Left lung (tissue), 10 donors: ENCODE results near the gene C1orf35. TPM values are rescaled to one million over a fixed set of nuclear protein-coding genes. Genes with fewer than 3 reads are reported as not detected.

ENCODE experiments used
- ATAC-seq: fragments of 200-7000 bp; cut with Tn5 transposase; one replicate; pipeline ENCODE4 v1.9.1; 2020; ENCODE audit warnings: moderate library complexity
- DNase-seq, 4 donors: peaks; one replicate each; pipeline ENCODE4 v3.0.0-alpha.2; 2013 to 2020
- H3K27ac ChIP-seq, 2 donors: fragments of 200-600 bp; sonication (generic) in 1 of 2; one replicate each; pipeline versions ENCODE4 v1.5.0 to v1.8.0; 2020 to 2021
- H3K27me3 ChIP-seq, 2 donors: fragments of 200-600 bp; sonication (generic) in 1 of 2; one replicate each; pipeline versions ENCODE4 v1.5.0 to v1.8.0; 2020 to 2021
- H3K36me3 ChIP-seq, 2 donors: fragments of 200-600 bp; sonication (generic) in 1 of 2; one replicate each; pipeline versions ENCODE4 v1.5.0 to v1.8.0; 2020 to 2021
- H3K4me1 ChIP-seq, 2 donors: fragments of 200-600 bp; one replicate each; pipeline ENCODE4 v1.8.0; 2021
- H3K4me3 ChIP-seq, 2 donors: fragments of 200-600 bp; sonication (generic) in 1 of 2; one replicate each; pipeline versions ENCODE4 v1.5.0 to v1.8.0; 2020 to 2021; ENCODE audit warnings: mild to moderate bottlenecking in 1 of 2
- H3K9me3 ChIP-seq, 2 donors: fragments of 200-600 bp; sonication (generic) in 1 of 2; one replicate each; pipeline versions ENCODE4 v1.5.0 to v1.8.0; 2020 to 2021
- intact Hi-C, 2 donors: fragments of 100-400 bp; cut with DNase I; formaldehyde crosslinking; loops; one replicate each; pipeline versions ENCODE4 v1.11.2 to v1.14.2; 2022
- polyA plus RNA-seq, 6 donors: library from polyadenylated mRNA; unstranded; fragments of 120-200 nt; gene quantifications; one replicate each; pipeline ENCODE4 v1.2.1, GENCODE V29; 2013; ENCODE audit not compliant: insufficient read length in 6 of 6
- total RNA-seq, 2 donors: library from RNA; stranded (reverse); fragmentation: NEBNext Ultra II Directional; extraction: Animal tissue kit (Norgen Biotek cat#: 25700); gene quantifications; one replicate each; pipeline ENCODE4 v1.2.1, GENCODE V29; 2021
- TF ChIP-seq, protein P1 (sequence below), 2 donors: fragments of 200-600 bp; sonication (generic) in 1 of 2; IDR thresholded peaks; one replicate each; pipeline versions ENCODE4 v1.5.0 to v1.8.0; 2021; ENCODE audit warnings: antibody characterized with exemption in 2 of 2
- donor health status: DM: no; HTN: yes; CAD: no.
- donor health status: DM: no; HTN: no; CAD: no.

Gene C1orf35
- total and polyA plus RNA-seq, 8 donors = 12.6 to 21.1 (median 17.0) TPM

DNA sequence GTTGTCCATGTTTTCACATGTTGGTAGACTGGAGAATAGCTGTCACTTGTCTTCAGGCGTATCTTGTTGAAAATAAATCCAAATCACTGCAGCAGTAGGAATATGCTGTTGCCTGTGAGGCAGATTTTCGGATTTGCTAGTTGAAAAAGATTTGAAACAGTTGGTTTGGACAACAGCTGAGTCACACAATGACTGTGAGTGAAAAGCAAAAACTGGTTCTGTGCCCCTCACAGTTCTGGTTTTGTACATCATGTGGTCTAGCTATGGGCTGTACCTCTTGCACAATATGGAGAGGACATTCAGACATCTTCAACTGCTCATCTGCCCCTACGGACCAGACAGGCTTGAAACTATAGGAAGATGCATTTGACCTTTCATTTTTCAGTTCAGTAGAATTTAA lies 18.8 kb downstream of the C1orf35 start:
- Histone ChIP-seq H3K27ac (peak overlapping the region; percentile 99), H3K27me3 (no peaks in the 10 kb centered on the region), H3K9me3 (no peaks in the 10 kb centered on the region), H3K4me1 (peaks cover 61 to 71% of the 10 kb centered on the region in 2 donors), H3K36me3 (peaks cover 0 to 14% of the 10 kb centered on the region in 2 donors), H3K4me3 (peak overlapping the region; percentile 98 to 99)
- DNase-seq (peak in 1 of 4 donors; percentile 29), ATAC-seq (peak; percentile 3)
- intact Hi-C loops = no loop called here
- TF ChIP-seq, protein P1, sequence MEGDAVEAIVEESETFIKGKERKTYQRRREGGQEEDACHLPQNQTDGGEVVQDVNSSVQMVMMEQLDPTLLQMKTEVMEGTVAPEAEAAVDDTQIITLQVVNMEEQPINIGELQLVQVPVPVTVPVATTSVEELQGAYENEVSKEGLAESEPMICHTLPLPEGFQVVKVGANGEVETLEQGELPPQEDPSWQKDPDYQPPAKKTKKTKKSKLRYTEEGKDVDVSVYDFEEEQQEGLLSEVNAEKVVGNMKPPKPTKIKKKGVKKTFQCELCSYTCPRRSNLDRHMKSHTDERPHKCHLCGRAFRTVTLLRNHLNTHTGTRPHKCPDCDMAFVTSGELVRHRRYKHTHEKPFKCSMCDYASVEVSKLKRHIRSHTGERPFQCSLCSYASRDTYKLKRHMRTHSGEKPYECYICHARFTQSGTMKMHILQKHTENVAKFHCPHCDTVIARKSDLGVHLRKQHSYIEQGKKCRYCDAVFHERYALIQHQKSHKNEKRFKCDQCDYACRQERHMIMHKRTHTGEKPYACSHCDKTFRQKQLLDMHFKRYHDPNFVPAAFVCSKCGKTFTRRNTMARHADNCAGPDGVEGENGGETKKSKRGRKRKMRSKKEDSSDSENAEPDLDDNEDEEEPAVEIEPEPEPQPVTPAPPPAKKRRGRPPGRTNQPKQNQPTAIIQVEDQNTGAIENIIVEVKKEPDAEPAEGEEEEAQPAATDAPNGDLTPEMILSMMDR (IDR thresholded peaks at IDR 0.05) = no peak

DNA sequence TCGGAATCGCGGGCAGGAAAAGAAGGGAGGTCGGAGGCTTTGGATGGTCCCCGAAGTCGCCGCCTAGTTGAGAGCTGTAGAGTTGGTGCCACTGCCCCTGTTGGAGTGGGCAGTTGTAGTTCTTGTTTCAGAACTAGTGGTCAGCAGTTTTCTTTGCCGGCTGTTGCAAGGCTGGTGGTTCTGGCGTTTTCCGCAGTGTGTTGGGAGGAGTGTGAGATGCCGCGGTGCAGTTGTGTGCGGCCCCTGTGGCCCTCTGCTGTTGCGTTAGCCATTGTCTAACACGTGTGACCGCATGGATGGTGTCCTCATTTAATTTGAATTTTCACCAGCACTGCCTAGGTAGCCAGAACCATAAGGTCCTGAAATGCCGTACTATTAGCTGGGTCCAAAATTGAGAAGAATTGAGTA lies 19.2 kb downstream of the C1orf35 start:
- TF ChIP-seq, protein P1 (IDR thresholded peaks at IDR 0.05) = no peak
- peak overlapping the region; percentile 98 to 99 for H3K4me3 ChIP-seq
- H3K4me1 ChIP-seq = peaks cover 57 to 67% of the 10 kb centered on the region in 2 donors
- DNase-seq (peak in 3 of 4 donors; percentile 29 to 80 (median 59)), ATAC-seq (peak; percentile 6)
- H3K9me3 ChIP-seq = no peaks in the 10 kb centered on the region
- H3K27ac ChIP-seq = peak overlapping the region; percentile 99
- H3K27me3 ChIP-seq = no peaks in the 10 kb centered on the region
- intact Hi-C loops = no loop called here
- H3K36me3 ChIP-seq = peaks cover 0 to 10% of the 10 kb centered on the region in 2 donors

DNA sequence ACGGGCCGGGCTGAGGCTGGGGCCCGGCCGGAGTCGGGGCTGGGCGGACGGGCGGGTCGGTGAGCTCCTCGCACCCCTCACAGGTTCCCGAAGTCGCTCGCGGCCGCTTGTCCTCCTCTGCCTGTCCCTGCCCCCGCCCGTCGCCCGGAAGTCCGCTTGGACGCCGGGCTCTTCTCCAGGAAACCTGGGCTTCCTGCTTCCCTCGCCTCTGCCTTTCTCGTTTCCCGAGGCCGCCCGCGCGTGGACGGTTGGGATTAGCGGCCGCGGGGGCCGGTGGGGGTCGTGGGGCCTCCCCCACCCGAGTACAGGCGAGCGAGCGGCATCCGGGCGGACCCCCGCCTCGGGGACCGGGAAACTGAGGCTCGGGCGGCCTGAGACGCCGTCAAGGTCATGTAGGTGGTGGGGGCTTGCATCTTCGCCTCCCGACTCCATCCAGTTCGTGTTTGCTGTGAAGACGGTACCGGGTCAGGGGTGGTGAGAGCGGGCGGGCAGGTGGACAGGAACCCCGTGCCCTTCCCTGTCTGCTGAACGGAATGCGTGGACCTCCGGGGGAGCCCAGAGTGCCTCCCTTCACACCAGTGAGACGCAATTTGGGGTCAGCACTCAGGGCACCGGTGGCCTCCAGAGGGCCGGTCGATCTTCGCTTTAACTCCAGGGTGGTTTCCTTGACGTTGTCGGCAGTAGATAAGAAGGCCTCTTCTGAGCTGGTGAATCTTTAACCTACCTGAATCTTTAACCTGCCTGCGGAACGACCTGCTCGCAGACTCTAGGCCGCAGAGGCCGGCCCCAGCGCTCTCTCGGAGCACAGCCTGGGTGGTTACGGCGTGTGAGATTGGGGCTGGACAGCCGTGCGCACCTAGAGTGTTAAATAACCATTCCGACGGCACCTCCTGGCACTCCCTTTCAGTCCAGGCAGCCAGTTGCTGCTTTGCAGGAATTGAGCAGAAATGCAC lies 19.9 kb downstream of the C1orf35 start:
- Histone ChIP-seq H3K4me1 (peaks cover 50 to 60% of the 10 kb centered on the region in 2 donors), H3K9me3 (no peaks in the 10 kb centered on the region), H3K4me3 (peak overlapping the region; percentile 98 to 99), H3K27ac (peak overlapping the region; percentile 99), H3K36me3 (peaks cover 0 to 3% of the 10 kb centered on the region in 2 donors), H3K27me3 (no peaks in the 10 kb centered on the region)
- ATAC-seq (peak; percentile 9), DNase-seq (peak in 3 of 4 donors; percentile 54 to 91 (median 66))
- TF ChIP-seq, protein P1 (IDR thresholded peaks at IDR 0.05) = no peak
- intact Hi-C loops = no loop called here

DNA sequence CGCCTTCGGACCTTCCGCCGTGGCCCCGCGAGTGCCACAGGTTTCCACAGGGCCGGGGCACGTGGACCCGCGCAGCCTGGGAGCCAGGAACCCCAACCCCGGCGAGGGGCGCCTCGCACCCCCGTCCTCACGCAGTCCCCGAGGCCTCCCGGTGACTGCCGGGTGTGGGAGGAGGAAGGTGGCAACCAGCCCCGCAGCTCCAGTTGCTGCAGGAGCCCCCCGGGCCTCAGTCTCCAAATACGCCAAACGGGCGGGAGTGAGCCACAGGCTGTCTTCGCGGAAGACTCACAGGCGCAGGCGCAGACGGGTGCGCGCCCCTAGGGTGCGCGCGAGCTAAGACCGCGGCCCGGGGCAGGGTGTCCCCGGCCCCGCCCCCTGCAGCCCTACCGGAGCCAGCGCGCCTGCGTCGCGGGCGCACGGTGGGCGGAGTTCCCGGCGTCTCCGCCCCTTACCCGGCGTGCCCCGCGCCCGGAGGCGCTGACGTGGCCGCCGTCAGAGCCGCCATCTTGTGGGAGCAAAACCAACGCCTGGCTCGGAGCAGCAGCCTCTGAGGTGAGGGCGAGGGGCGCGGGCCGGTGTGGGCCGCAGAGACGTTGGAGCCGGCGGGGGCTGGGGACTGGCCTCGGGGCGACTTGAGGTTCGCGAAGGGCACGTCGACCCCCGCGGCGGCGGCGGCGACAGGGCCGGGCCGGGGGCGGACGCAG lies 20.8 kb downstream of the C1orf35 start, which contains the start of gene ARF1:
TSS of gene ARF1 (plus strand) at position 495 of the 704 bp plus-strand sequence. CDS start 14,407 bp downstream, outside the sequence.
- TF ChIP-seq, protein P1 (IDR thresholded peaks at IDR 0.05) = peak in 1 of 2 donors; percentile 22
- Histone ChIP-seq H3K9me3 (no peaks in the 10 kb centered on the region), H3K27me3 (no peaks in the 10 kb centered on the region), H3K36me3 (no peaks in the 10 kb centered on the region), H3K4me1 (peaks cover 41 to 52% of the 10 kb centered on the region in 2 donors), H3K4me3 (peak within 1 kb of the TSS; percentile 98 to 99), H3K27ac (peak within 1 kb of the TSS; percentile 99)
- intact Hi-C loops = no loop called here
- DNase-seq (peak; percentile 93 to 98 (median 96)), ATAC-seq (peak; percentile 93)
